ENCODE data around the gene VAC14. TPM values are rescaled to one million over a fixed set of nuclear protein-coding genes. Genes with fewer than 3 reads are reported as not detected.

The VAC14 gene
- total RNA-seq, 2 donors from 2014 or later = 26.5 to 27.7 TPM

- Histone ChIP-seq H3K27ac (no peak overlapping the region), H3K4me3 (no peak overlapping the region), H3K27me3 (no peaks in the 10 kb centered on the region), H3K9me3 (no peaks in the 10 kb centered on the region), H3K36me3 (replicated peaks in 1 of 2; ENCODE audit: insufficient read depth in 1 of 2, low read depth in 2 of 2) (no peaks in the 10 kb centered on the region), H3K4me1 (peaks cover 4% of the 10 kb centered on the region)
- DNase-seq (no peak), ATAC-seq (no peak)
- WGBS, 2 donors = 59 to 63% methylated on average over 6 to 22 of the region's 22 CpGs
- no peak for TF ChIP-seq CTCF (IDR thresholded peaks at IDR 0.05)
- TF ChIP-seq POLR2A (IDR thresholded peaks at IDR 0.05) = no peak
- intact Hi-C loops (cut with DNase I) = loop anchor here (10.0 kb wide), 1 partner anchor 262 kb away; no protein-coding TSS in a partner anchor
These were observed 144.2 kb downstream of the VAC14 start for GRCh38 chr16:70656712-70657263.

GRCh38 chr16:70656065-70656711, 144.8 kb downstream of the VAC14 start:
- H3K4me3 ChIP-seq = no peak overlapping the region
- no peaks in the 10 kb centered on the region for H3K27me3 ChIP-seq
- intact Hi-C loops (cut with DNase I) = loop anchor here (10.0 kb wide), 1 partner anchor 261 kb away; no protein-coding TSS in a partner anchor
- WGBS, 2 donors = 74% methylated on average over 7 to 8 of the region's 8 CpGs
- ATAC-seq (no peak), DNase-seq (no peak)
- no peaks in the 10 kb centered on the region for H3K9me3 ChIP-seq
- H3K36me3 ChIP-seq (replicated peaks in 1 of 2; ENCODE audit: insufficient read depth in 1 of 2, low read depth in 2 of 2) = no peaks in the 10 kb centered on the region
- H3K27ac ChIP-seq = no peak overlapping the region
- H3K4me1 ChIP-seq = peaks cover 4% of the 10 kb centered on the region
- TF ChIP-seq POLR2A (IDR thresholded peaks at IDR 0.05) (no peak), CTCF (IDR thresholded peaks at IDR 0.05) (no peak)

- peak; percentile 73 to 84 (median 83) for DNase-seq
- TF ChIP-seq POLR2A (IDR thresholded peaks at IDR 0.05) (no peak), CTCF (IDR thresholded peaks at IDR 0.05) (peak; percentile 66 to 96 (median 94))
- no peaks in the 10 kb centered on the region for H3K27me3 ChIP-seq
- H3K4me1 ChIP-seq = peaks cover 4% of the 10 kb centered on the region
- intact Hi-C loops (cut with DNase I) = loop anchor here (5.0 to 10.0 kb wide), 2 partner anchors 122 to 259 kb away; no protein-coding TSS in a partner anchor
- peak; percentile 89 for ATAC-seq
- no peak overlapping the region for H3K27ac ChIP-seq
- no peaks in the 10 kb centered on the region for H3K9me3 ChIP-seq
- H3K36me3 ChIP-seq (replicated peaks in 1 of 2; ENCODE audit: insufficient read depth in 1 of 2, low read depth in 2 of 2) = no peaks in the 10 kb centered on the region
- H3K4me3 ChIP-seq = no peak overlapping the region
- 30 to 31% methylated on average over 20 to 35 of the region's 35 CpGs for WGBS, 2 donors
These were observed 146.9 kb downstream of the VAC14 start for GRCh38 chr16:70653809-70654771.

GRCh38 chr16:70653406-70653805, 147.6 kb downstream of the VAC14 start:
- Histone ChIP-seq H3K4me1 (peaks cover 4% of the 10 kb centered on the region), H3K27ac (no peak overlapping the region), H3K27me3 (no peaks in the 10 kb centered on the region), H3K36me3 (replicated peaks in 1 of 2; ENCODE audit: insufficient read depth in 1 of 2, low read depth in 2 of 2) (no peaks in the 10 kb centered on the region), H3K4me3 (no peak overlapping the region), H3K9me3 (no peaks in the 10 kb centered on the region)
- TF ChIP-seq CTCF (IDR thresholded peaks at IDR 0.05) (no peak), POLR2A (IDR thresholded peaks at IDR 0.05) (no peak)
- DNase-seq (no peak), ATAC-seq (peak; percentile 9)
- intact Hi-C loops (cut with DNase I) = loop anchor here (5.0 to 10.0 kb wide), 2 partner anchors 121 to 259 kb away; no protein-coding TSS in a partner anchor
- 76 to 77% methylated on average over 4 of the region's 4 CpGs for WGBS, 2 donors
